Endodermal cell (in vitro differentiated cells): ENCODE measurements around the gene ABHD4. TPM values are rescaled to one million over a fixed set of nuclear protein-coding genes. Genes with fewer than 3 reads are reported as not detected.

Source experiments
- DNase-seq: peaks from one replicate; pipeline ENCODE4 v3.0.0-alpha.2; 2017
- H3K27ac ChIP-seq: 2 replicates; pipeline ENCODE4 v1.5.1; 2013; ENCODE audit warnings: mild to moderate bottlenecking, low read depth, low read length, moderate library complexity
- H3K27me3 ChIP-seq: 2 replicates; pipeline ENCODE4 v1.6.1; 2013; ENCODE audit warnings: mild to moderate bottlenecking, low read length, moderate library complexity; ENCODE audit not compliant: insufficient read depth, control insufficient read depth, poor library complexity, severe bottlenecking
- H3K36me3 ChIP-seq: 2 replicates; pipeline ENCODE4 v1.7.0; 2013; ENCODE audit warnings: mild to moderate bottlenecking, low read length, moderate library complexity; ENCODE audit not compliant: control insufficient read depth, insufficient read depth
- H3K4me1 ChIP-seq: one replicate; pipeline ENCODE4 v1.7.0; 2013; ENCODE audit warnings: low read length; ENCODE audit not compliant: control insufficient read depth, insufficient read depth
- H3K4me3 ChIP-seq: 2 replicates; pipeline ENCODE4 v1.5.1; 2013; ENCODE audit warnings: mild to moderate bottlenecking, low read length, moderate library complexity
- H3K9ac ChIP-seq: 2 replicates; pipeline ENCODE4 v1.6.1; 2013; ENCODE audit warnings: mild to moderate bottlenecking, low read length, moderate library complexity; ENCODE audit not compliant: poor library complexity, severe bottlenecking; ENCODE audit errors: extremely low read depth
- H3K9me3 ChIP-seq: 2 replicates; pipeline ENCODE4 v1.6.1; 2013; ENCODE audit warnings: mild to moderate bottlenecking, low read length, moderate library complexity; ENCODE audit not compliant: control insufficient read depth
- H3K27ac Mint-ChIP-seq: 2 replicates; pipeline ENCODE4 v1.8.0; 2020; ENCODE audit warnings: mixed read lengths
- H3K27me3 Mint-ChIP-seq: 2 replicates; pipeline ENCODE4 v1.8.0; 2021; ENCODE audit warnings: mild to moderate bottlenecking, mixed read lengths; ENCODE audit not compliant: insufficient read depth
- H3K36me3 Mint-ChIP-seq: 2 replicates; pipeline ENCODE4 v1.8.0; 2020; ENCODE audit warnings: low read depth, mixed read lengths
- H3K4me1 Mint-ChIP-seq: 2 replicates; pipeline ENCODE4 v1.8.0; 2020; ENCODE audit warnings: mixed read lengths
- H3K4me3 Mint-ChIP-seq: 2 replicates; pipeline ENCODE4 v1.8.0; 2020; ENCODE audit warnings: mild to moderate bottlenecking, moderate library complexity, mixed read lengths
- H3K9me3 Mint-ChIP-seq: 2 replicates; pipeline ENCODE4 v1.8.0; 2020; ENCODE audit warnings: mild to moderate bottlenecking, mixed read lengths
- WGBS, 2 experiments: methylation state at CpG; one replicate each; pipeline versions ENCODE4 v1.1.5 to v1.1.7; 2013; ENCODE audit warnings: missing lambda C conversion rate in 2 of 2, mixed read lengths in 1 of 2; ENCODE audit not compliant: insufficient coverage in 1 of 2, insufficient read length in 1 of 2; 5-methylcytosine and 5-hydroxymethylcytosine counted together
- total RNA-seq, 2 donors: library from RNA; stranded (reverse); fragmentation: NEBNext Ultra II Directional in 1 of 2; extraction: Animal tissue kit (Norgen Biotek cat#: 25700) in 1 of 2; gene quantifications; 2 replicates in 1 of 2; 3 replicates in 1 of 2; pipeline ENCODE4 v1.2.1, GENCODE V29; 2021
- TF ChIP-seq, protein P1 (sequence below): fragments of 200-600 bp; sonication (generic); conservative IDR thresholded peaks from 2 replicates; pipeline ENCODE4 v1.5.0; 2021; ENCODE audit warnings: antibody characterized with exemption, mild to moderate bottlenecking

Gene ABHD4
- total RNA-seq, 2 donors from 2014 or later: 68.3 to 77.7 TPM

DNA sequence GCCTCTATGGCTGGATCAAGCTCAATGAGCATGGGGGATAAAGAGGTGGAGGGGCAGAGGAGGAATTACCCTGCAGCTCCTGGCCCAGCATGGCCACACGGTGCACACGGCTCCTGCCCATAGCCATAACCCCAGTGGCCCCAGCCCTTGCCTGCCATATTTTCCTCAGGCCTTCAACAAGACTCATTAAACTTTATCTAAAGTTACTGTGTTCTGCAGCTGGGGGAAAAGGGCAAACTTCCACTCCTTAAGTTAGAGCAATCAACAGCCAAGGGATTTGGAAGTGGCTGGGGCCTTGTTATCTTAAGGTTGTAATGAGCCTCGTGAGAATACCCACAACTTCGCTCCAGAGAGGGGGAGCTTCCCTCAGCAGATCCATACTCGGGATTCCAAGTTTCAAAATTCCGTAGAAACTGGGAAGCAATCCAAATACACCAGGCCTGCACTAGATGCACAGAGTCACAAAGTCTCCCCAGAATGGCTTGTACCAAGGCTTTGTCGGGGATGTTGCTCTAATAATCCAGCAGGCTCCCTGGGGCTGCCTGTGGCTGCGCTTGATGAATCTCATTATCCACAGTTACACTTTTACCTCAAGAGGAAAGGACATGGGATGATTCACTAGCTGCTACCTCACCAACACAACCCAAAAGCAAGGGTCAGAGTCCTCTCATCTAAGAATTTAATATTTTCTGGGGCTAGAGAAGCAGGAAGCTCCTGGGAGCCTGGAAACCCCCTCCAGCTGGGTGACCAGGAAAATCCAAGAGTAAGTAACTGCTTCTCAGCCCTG is 59.0 kb downstream of the ABHD4 start:
- H3K4me3 Mint-ChIP-seq: no peak overlapping the region

DNA sequence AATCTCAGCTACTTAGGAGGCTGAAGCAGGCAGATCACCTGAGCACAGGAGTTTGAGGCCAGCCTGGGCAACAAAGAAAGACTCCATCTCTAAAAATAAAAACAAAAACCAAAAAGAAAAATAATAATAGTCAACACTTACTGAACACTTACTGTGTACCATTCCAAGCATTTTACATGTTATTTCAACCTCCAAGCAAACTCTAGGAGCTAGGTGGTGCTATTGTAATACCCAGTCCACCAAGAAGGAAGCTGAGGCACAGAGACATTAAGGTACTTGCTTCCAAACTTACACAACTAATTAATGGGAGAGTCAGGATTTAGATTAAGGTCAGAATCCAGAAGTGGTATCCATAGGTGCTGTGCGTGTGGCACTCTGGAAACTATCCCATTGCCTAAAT is 59.8 kb downstream of the ABHD4 start:
- Histone ChIP-seq H3K27me3 (no peaks in the 10 kb centered on the region), H3K4me3 (no peak overlapping the region), H3K9me3 (no peaks in the 10 kb centered on the region), H3K4me1 (peaks cover 13% of the 10 kb centered on the region), H3K9ac (no peak overlapping the region), H3K27ac (no peak overlapping the region), H3K36me3 (no peaks in the 10 kb centered on the region)
- Mint-ChIP-seq H3K4me3 (no peak overlapping the region), H3K9me3 (no peaks in the 10 kb centered on the region), H3K27me3 (no peaks in the 10 kb centered on the region), H3K27ac (peak overlapping the region; percentile 88), H3K4me1 (peaks cover 37% of the 10 kb centered on the region), H3K36me3 (no peaks in the 10 kb centered on the region)
- 91 to 100% methylated on average over 1 of the region's 1 CpG for WGBS, 2 experiments
- no peak for DNase-seq
- TF ChIP-seq, protein P1, sequence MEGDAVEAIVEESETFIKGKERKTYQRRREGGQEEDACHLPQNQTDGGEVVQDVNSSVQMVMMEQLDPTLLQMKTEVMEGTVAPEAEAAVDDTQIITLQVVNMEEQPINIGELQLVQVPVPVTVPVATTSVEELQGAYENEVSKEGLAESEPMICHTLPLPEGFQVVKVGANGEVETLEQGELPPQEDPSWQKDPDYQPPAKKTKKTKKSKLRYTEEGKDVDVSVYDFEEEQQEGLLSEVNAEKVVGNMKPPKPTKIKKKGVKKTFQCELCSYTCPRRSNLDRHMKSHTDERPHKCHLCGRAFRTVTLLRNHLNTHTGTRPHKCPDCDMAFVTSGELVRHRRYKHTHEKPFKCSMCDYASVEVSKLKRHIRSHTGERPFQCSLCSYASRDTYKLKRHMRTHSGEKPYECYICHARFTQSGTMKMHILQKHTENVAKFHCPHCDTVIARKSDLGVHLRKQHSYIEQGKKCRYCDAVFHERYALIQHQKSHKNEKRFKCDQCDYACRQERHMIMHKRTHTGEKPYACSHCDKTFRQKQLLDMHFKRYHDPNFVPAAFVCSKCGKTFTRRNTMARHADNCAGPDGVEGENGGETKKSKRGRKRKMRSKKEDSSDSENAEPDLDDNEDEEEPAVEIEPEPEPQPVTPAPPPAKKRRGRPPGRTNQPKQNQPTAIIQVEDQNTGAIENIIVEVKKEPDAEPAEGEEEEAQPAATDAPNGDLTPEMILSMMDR: peak; percentile 57

More for the DNA sequence above, 59.0 kb downstream of the ABHD4 start:
- Mint-ChIP-seq H3K27me3 (no peaks in the 10 kb centered on the region), H3K36me3 (no peaks in the 10 kb centered on the region), H3K4me1 (peaks cover 37% of the 10 kb centered on the region), H3K9me3 (no peaks in the 10 kb centered on the region), H3K27ac (peak overlapping the region; percentile 88)
- no peaks in the 10 kb centered on the region for H3K36me3 ChIP-seq
- H3K9me3 ChIP-seq: no peaks in the 10 kb centered on the region
- H3K27ac ChIP-seq: peak overlapping the region; percentile 37
- TF ChIP-seq, protein P1: no peak
- no peak overlapping the region for H3K4me3 ChIP-seq
- WGBS, 2 experiments: 84 to 94% methylated on average over 2 to 8 of the region's 8 CpGs
- no peak overlapping the region for H3K9ac ChIP-seq
- DNase-seq: no peak
- peaks cover 13% of the 10 kb centered on the region for H3K4me1 ChIP-seq
- no peaks in the 10 kb centered on the region for H3K27me3 ChIP-seq

DNA sequence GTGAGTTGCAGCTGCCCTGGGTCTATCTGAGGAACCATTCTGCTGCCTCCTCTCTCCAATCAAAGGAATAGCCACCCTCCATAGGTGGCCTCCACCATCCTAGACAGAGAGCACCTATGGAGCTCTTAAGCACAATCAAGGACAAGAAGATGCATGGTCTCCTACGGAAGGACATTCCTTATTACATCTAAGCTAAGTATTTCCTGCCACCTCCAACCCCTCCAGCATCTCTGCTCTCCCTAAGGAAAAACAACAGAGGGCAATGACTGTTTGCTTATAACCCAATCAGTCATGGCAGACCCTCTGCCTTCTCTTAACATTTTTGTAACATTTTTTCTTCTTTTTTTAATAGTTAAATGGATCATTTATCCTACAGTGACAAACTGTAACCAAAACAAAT is 60.8 kb downstream of the ABHD4 start:
- Histone ChIP-seq H3K36me3 (no peaks in the 10 kb centered on the region), H3K4me3 (no peak overlapping the region), H3K4me1 (peaks cover 11% of the 10 kb centered on the region), H3K9ac (no peak overlapping the region), H3K9me3 (no peaks in the 10 kb centered on the region), H3K27me3 (no peaks in the 10 kb centered on the region), H3K27ac (no peak overlapping the region)
- no peaks in the 10 kb centered on the region for H3K36me3 Mint-ChIP-seq
- H3K4me3 Mint-ChIP-seq: no peak overlapping the region
- no peak overlapping the region for H3K27ac Mint-ChIP-seq
- TF ChIP-seq, protein P1: no peak
- WGBS, 2 experiments: 97% methylated on average over 1 of the region's 1 CpG; no CpG with 5 or more reads in 1 of the 2 experiments
- H3K4me1 Mint-ChIP-seq: peaks cover 33% of the 10 kb centered on the region
- no peaks in the 10 kb centered on the region for H3K27me3 Mint-ChIP-seq
- DNase-seq: no peak
- no peaks in the 10 kb centered on the region for H3K9me3 Mint-ChIP-seq
